ENCODE results near the gene ADAM19.

DNA sequence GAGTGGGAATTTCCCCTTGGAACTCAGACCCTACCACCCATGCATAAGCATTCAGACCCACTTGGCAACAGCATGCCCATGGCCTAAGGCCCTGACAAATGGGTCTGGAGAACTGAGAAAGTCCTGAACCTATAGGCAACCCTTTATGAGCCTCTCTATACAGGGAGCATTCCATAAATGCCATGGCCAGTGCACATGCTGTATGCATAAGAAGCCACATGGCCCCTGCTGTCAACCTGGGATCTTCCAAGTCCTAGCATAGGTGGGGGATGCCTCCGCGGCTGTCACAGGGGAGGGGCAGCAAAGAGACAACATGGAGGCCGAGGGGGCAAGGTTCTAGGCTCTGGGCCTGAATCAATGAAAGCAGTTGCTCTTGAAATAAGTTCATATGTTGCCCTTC is 123.8 kb downstream of the ADAM19 start:
- TF ChIP-seq MXI1 (conservative IDR thresholded peaks at IDR 0.05; ENCODE audit: poor library complexity, severe bottlenecking) (no peak), POLR2AphosphoS5 (IDR thresholded peaks at IDR 0.05) (no peak), SMC3 (conservative IDR thresholded peaks at IDR 0.05; ENCODE audit: poor library complexity) (no peak), REST (IDR thresholded peaks at IDR 0.05; ENCODE audit: borderline replicate concordance) (no peak), TAF1 (IDR thresholded peaks at IDR 0.05; ENCODE audit: low read depth) (no peak)
- TF ChIP-seq, protein P1, sequence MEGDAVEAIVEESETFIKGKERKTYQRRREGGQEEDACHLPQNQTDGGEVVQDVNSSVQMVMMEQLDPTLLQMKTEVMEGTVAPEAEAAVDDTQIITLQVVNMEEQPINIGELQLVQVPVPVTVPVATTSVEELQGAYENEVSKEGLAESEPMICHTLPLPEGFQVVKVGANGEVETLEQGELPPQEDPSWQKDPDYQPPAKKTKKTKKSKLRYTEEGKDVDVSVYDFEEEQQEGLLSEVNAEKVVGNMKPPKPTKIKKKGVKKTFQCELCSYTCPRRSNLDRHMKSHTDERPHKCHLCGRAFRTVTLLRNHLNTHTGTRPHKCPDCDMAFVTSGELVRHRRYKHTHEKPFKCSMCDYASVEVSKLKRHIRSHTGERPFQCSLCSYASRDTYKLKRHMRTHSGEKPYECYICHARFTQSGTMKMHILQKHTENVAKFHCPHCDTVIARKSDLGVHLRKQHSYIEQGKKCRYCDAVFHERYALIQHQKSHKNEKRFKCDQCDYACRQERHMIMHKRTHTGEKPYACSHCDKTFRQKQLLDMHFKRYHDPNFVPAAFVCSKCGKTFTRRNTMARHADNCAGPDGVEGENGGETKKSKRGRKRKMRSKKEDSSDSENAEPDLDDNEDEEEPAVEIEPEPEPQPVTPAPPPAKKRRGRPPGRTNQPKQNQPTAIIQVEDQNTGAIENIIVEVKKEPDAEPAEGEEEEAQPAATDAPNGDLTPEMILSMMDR (IDR thresholded peaks at IDR 0.05; ENCODE audit: poor library complexity, severe bottlenecking), result no peak
